Muscle of leg (tissue), 16 donors: ENCODE measurements around the gene DEPDC1B. TPM values are rescaled to one million over a fixed set of nuclear protein-coding genes. Genes with fewer than 3 reads are reported as not detected.
"Not testable (repeated sequence)": the region's sequence is repeated elsewhere in the genome, so short reads cannot be mapped to it uniquely, and the experiment has no call there.

Source experiments
- DNase-seq: peaks from one replicate; pipeline ENCODE4 v3.0.0; 2013
- H3K27ac ChIP-seq: one replicate; pipeline ENCODE4 v1.5.1; 2013; ENCODE audit warnings: mild to moderate bottlenecking, low read length, control low read depth
- H3K27me3 ChIP-seq: one replicate; pipeline ENCODE4 v1.6.1; 2013; ENCODE audit warnings: low read length; ENCODE audit not compliant: control insufficient read depth, insufficient read depth
- H3K36me3 ChIP-seq: one replicate; pipeline ENCODE4 v1.6.1; 2013; ENCODE audit warnings: low read length; ENCODE audit not compliant: control insufficient read depth, insufficient read depth
- H3K4me1 ChIP-seq: one replicate; pipeline ENCODE4 v1.6.1; 2013; ENCODE audit warnings: low read length; ENCODE audit not compliant: control insufficient read depth, insufficient read depth
- H3K4me3 ChIP-seq: one replicate; pipeline ENCODE4 v1.5.1; 2013; ENCODE audit warnings: low read length, control low read depth
- H3K9me3 ChIP-seq: replicated peaks from 2 replicates; pipeline ENCODE4 v1.6.1; 2013; ENCODE audit warnings: low read depth, low read length; ENCODE audit not compliant: control insufficient read depth
- WGBS: methylation state at CpG from one replicate; pipeline ENCODE4 v1.1.5; 2013; ENCODE audit warnings: missing lambda C conversion rate; ENCODE audit not compliant: insufficient coverage; 5-methylcytosine and 5-hydroxymethylcytosine counted together
- long read RNA-seq, 11 donors: transcript quantifications; one replicate each; lab custom pipeline, GENCODE V29; 2026
- polyA plus RNA-seq, 8 donors: library from polyadenylated mRNA; unstranded; fragments of 120-200 nt; gene quantifications; one replicate each; pipeline versions ENCODE4 v1.2.1 to v1.2.3, GENCODE V29; 2013; ENCODE audit warnings: inconsistent platforms in 1 of 8, low replicate concordance in 1 of 8; ENCODE audit not compliant: insufficient read length in 8 of 8, insufficient read depth in 1 of 8
- total RNA-seq: library from RNA; stranded (reverse); fragments of 120-200 nt; gene quantifications from one replicate; pipeline ENCODE4 v1.2.4, GENCODE V29; 2013

Gene DEPDC1B
- 3.6 TPM for total RNA-seq
- polyA plus RNA-seq, result 1 to 10 TPM; 3.8 to 6.4 (median 5.4) TPM
- long read RNA-seq, donor 1, result 0 reads
- long read RNA-seq, donor 2, result 0 reads
- long read RNA-seq, donor 3, partial matches to known transcripts, result 0 of 1 reads
- long read RNA-seq, donor 3, other reads (novel, unspliced or antisense), result 0 of 1 reads
- long read RNA-seq, donor 4, partial matches to known transcripts, result 0 of 2 reads
- long read RNA-seq, donor 4, other reads (novel, unspliced or antisense), result 0 of 2 reads
- long read RNA-seq, donor 5, partial matches to known transcripts, result 5 of 6 reads
- long read RNA-seq, donor 5, other reads (novel, unspliced or antisense), result 0 of 6 reads
- long read RNA-seq, donor 6, partial matches to known transcripts, result 0 of 3 reads
- long read RNA-seq, donor 6, other reads (novel, unspliced or antisense), result 0 of 3 reads
- long read RNA-seq, donor 7, result 0 reads
- long read RNA-seq, donor 8, result 0 reads
- long read RNA-seq, donor 9, partial matches to known transcripts, result 0 of 1 reads
- long read RNA-seq, donor 9, other reads (novel, unspliced or antisense), result 0 of 1 reads
- long read RNA-seq, donor 10, partial matches to known transcripts, result 0 of 2 reads
- long read RNA-seq, donor 10, other reads (novel, unspliced or antisense), result 0 of 2 reads
- long read RNA-seq, donor 11, result 0 reads

DNA sequence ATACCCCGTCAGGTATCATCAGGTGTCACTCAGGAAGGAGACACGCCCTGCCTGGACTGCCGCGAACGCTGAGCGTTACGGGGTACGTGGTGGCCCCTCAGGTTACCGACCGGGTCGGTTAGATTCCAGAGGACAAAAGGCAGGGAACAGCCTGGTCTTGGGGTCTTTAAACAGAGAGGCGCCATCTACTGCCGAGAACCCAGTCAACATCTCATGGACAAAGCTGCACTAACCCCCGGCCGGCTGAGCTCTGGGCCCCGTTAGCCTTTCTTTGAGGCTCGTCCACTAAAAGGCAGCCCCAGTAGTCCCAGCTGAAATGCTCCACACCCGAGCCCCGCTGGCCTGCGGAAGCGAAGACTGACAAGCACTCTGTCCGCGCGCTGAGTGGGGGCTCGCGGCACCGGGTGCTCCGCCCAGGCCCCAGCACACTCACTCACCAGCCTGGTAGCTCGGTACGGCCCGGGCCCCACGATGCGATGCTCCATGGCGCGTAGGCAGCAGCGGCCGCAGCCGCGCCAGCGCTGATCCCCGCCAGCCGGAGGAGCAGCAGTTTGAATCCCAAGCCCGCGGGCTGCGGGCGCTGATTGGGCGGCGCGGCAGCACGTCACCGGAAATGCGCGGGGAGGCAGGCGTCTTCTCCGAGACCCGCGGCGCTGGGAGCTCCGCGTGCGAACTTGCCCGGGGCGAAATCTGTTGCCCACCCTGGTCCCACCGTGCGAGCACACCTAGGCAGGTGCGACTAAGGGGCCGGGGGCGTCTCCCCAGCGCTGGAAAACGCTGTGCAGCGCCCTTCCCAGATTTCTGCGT is at the start of gene DEPDC1B:
Gene DEPDC1B (minus strand): TSS at position 558 of the 807 bp plus-strand sequence. CDS start 73 bp downstream, at position 485.
- H3K27me3 ChIP-seq, result peaks cover 2% of the 10 kb centered on the region
- H3K36me3 ChIP-seq, result no peaks in the 10 kb centered on the region
- peak; percentile 96 for DNase-seq
- H3K4me1 ChIP-seq, result peaks cover 3% of the 10 kb centered on the region
- whole genome bisulfite sequencing, result under 1% methylated on average over 70 of the region's 72 CpGs
- no peaks in the 10 kb centered on the region for H3K9me3 ChIP-seq
- peak within 1 kb of the TSS; percentile 97 for H3K27ac ChIP-seq
- H3K4me3 ChIP-seq, result peak within 1 kb of the TSS; percentile 96

- WGBS, result 100% methylated on average over 6 of the region's 6 CpGs
- H3K4me1 ChIP-seq, result no peaks in the 10 kb centered on the region
- peaks cover 7% of the 10 kb centered on the region for H3K9me3 ChIP-seq
- no peak overlapping the region for H3K4me3 ChIP-seq
- no peaks in the 10 kb centered on the region for H3K27me3 ChIP-seq
- no peak overlapping the region for H3K27ac ChIP-seq
- no peaks in the 10 kb centered on the region for H3K36me3 ChIP-seq
- DNase-seq, result no peak
Measured at GRCh38 chr5:60744682-60745081, 44.7 kb upstream of the DEPDC1B start.

DNA sequence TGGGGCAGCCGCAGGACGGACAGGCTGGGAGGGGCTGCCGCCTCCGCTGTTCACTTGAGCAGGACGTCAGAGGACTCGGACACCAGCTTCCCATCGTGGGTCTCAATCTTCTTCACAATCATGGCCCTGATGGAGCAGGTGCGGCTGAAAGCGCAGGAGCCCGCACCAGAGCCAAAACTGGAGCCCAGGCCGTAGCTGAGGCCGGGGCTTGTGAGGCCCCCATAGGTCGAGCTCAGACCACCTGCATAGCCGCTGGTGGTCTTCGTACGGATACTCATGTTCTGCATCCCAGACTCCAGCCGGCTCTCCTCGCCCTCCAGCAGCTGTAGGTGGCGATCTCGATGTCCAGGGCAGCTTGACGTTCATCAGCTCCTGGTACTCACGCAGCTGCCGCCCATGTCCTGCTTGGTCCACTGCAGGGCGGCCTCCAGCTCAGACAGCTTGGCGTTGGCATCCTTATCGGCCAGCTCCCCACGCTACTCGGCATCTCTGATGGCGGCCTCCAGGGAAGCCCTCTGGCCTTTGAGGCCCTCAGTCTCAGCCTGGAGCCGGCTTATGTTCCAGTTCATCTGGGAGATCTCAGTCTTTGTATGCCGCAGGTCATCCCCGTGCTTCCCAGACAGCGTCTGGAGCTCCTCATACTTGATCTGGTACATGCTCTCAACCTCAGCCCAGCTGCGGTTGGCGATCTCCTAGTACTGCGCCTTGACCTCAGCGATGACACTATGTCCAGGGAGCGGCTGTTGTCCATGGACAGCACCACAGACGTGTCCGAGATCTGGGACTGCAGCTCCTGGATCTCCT is 43.7 kb upstream of the DEPDC1B start:
- Histone ChIP-seq H3K27ac (no peak overlapping the region), H3K36me3 (no peaks in the 10 kb centered on the region), H3K27me3 (no peaks in the 10 kb centered on the region), H3K4me3 (no peak overlapping the region), H3K9me3 (peaks cover 12% of the 10 kb centered on the region), H3K4me1 (no peaks in the 10 kb centered on the region)
- 91% methylated on average over 40 of the region's 40 CpGs for WGBS
- no peak for DNase-seq

- Histone ChIP-seq H3K9me3 (peaks cover 12% of the 10 kb centered on the region), H3K27me3 (no peaks in the 10 kb centered on the region), H3K4me3 (no peak overlapping the region), H3K36me3 (no peaks in the 10 kb centered on the region), H3K4me1 (no peaks in the 10 kb centered on the region), H3K27ac (no peak overlapping the region)
- WGBS, result no CpG with 5 or more reads among the region's 2 CpGs
- no peak for DNase-seq
Measured at GRCh38 chr5:60740322-60740721, 40.4 kb upstream of the DEPDC1B start.

- no peak overlapping the region for H3K4me3 ChIP-seq
- H3K27ac ChIP-seq, result no peak overlapping the region
- peaks cover 12% of the 10 kb centered on the region for H3K9me3 ChIP-seq
- no peaks in the 10 kb centered on the region for H3K4me1 ChIP-seq
- 68% methylated on average over 2 of the region's 3 CpGs for WGBS
- H3K36me3 ChIP-seq, result no peaks in the 10 kb centered on the region
- DNase-seq, result no peak
- no peaks in the 10 kb centered on the region for H3K27me3 ChIP-seq
Measured at GRCh38 chr5:60738933-60739332, 39.0 kb upstream of the DEPDC1B start.

DNA sequence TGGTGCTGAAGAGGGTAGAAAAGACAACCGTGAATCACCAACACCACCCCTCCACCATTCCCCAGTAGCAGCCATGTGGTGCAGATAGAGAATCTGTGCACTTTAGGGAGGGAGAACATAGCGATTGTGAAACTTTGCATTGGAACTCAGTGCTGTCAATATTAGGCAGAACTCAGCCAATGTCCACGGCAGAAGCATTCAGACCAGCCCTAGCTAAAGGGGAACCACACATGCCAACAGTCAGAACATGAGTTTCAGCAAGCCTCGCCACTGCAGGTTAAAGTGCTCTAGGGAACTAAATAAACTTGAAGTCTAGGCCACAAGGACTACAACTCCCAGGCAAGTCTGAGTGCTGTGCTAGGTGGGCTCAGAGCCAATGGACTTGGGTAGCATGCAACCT is 38.5 kb upstream of the DEPDC1B start:
- H3K4me1 ChIP-seq, result no peaks in the 10 kb centered on the region
- H3K27me3 ChIP-seq, result no peaks in the 10 kb centered on the region
- H3K27ac ChIP-seq, result no peak overlapping the region
- peaks cover 12% of the 10 kb centered on the region for H3K9me3 ChIP-seq
- 79% methylated on average over 3 of the region's 4 CpGs for WGBS
- H3K4me3 ChIP-seq, result no peak overlapping the region
- DNase-seq, result no peak
- no peaks in the 10 kb centered on the region for H3K36me3 ChIP-seq

DNA sequence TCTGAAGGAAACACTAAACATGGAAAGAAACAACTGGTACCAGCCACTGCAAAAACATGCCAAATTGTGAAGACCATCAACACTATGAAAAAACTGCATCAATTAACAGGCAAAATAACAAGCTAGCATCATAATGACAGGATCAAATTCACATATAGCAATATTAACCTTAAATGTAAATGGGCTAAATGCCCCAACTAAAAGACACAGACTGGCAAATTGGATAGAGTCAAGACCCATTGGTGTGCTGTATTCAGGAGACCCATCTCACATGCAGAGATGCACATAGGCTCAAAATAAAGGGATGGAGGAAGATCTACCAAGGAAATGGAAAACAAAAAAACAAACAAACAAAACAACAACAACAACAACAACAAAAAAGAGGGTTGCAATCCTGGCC is 30.9 kb upstream of the DEPDC1B start:
- not testable (repeated sequence) for H3K36me3 ChIP-seq, H3K27ac ChIP-seq, H3K27me3 ChIP-seq, H3K4me3 ChIP-seq, DNase-seq, H3K4me1 ChIP-seq, H3K9me3 ChIP-seq

DNA sequence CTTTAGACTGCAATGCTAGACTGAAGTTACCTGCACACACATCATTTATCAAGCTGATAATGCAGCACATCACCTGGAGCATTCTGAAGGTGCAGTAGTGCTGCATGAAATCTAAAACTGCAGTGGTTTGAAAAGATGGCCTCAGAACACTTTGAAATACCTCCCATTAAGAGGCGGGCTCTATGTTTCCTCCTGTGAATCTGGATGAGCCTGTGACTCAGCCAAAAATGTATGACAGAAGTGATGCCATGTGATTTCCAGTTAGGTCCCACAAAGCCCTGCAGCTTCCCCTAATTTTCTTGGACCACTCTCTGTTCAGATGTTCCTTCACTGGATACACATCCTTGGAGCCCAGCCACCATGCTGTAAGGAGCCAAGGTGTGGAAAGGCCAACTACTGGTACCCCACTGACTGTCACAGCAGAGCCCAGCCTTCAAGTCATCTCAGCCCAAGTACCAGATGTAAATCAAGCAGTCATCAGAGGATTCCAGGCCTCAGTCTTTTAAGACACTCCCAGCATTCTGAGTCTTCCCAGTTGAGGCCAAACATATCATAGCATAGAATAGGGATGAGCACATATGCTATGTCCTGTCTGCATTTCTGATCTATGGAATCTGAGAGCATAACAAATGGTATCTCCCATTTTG is 27.2 kb upstream of the DEPDC1B start:
- no peak for DNase-seq
- no peaks in the 10 kb centered on the region for H3K36me3 ChIP-seq
- WGBS, result 88% methylated on average over 1 of the region's 1 CpG
- no peaks in the 10 kb centered on the region for H3K27me3 ChIP-seq
- H3K4me1 ChIP-seq, result no peaks in the 10 kb centered on the region
- H3K27ac ChIP-seq, result no peak overlapping the region
- no peak overlapping the region for H3K4me3 ChIP-seq
- H3K9me3 ChIP-seq, result no peaks in the 10 kb centered on the region

DNA sequence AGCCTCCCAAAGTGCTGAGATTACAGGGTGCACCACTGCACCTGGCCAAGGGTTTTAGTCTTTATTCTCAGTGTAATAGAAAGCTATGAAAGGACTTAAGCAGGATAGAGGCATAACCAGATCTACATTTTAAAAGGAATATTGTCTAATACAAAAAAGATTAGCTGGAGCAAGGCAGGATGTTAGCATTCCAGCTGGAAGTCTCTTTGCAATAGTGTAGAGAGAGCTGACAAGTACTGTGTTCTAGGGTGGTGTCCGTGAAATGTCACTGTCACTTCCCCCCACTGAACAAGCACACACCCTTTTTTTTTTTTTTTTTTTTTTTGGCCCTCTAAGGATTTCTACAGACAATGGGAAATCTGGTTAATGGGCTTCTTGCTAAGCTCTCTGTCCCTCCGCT is 24.2 kb upstream of the DEPDC1B start:
- H3K27me3 ChIP-seq, result no peaks in the 10 kb centered on the region
- H3K4me1 ChIP-seq, result no peaks in the 10 kb centered on the region
- DNase-seq, result no peak
- no peak overlapping the region for H3K4me3 ChIP-seq
- H3K36me3 ChIP-seq, result no peaks in the 10 kb centered on the region
- no CpG with 5 or more reads among the region's 2 CpGs for WGBS
- H3K27ac ChIP-seq, result no peak overlapping the region
- H3K9me3 ChIP-seq, result no peaks in the 10 kb centered on the region
